ENCODE results near the gene TEX26.

Gene TEX26

DNA sequence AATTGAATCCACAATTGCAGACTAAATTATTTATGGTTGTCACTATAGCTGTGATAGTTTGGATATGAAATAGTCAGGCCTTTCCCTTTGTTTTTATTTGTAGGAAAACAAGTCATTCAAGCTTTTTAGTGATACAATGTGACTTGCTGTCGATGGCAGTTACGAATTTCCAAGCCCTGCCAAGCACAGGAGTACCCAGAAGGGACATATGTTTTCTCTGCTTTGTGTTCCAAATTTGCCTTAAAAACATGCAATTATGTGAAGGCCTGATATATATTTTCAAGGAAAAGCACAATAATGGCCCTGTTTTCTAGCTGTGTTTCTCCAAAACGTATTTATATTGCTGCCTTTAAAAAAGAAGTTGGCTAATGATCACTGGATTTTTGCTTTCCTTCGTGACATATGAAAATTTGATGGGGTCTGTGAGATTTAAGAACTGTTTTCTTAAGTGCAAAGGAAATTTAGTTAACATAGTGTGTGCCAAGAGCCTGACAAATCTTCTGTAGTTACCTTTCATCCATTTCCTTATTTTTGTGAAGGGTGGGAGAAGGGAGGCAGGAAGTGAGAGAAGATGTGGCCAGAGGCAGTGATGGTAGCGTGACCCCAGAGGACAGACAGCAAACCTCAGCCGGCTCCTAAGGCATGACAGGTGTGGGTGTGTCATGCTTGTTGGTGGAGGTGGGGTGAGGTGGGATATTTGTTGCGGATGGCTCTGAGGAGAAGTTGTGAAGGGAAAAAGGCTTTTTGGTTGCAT, 79.6 kb downstream of the TEX26 start:
- no peak for DNase-seq (ENCODE audit: low read depth in 2 of 2)

DNA sequence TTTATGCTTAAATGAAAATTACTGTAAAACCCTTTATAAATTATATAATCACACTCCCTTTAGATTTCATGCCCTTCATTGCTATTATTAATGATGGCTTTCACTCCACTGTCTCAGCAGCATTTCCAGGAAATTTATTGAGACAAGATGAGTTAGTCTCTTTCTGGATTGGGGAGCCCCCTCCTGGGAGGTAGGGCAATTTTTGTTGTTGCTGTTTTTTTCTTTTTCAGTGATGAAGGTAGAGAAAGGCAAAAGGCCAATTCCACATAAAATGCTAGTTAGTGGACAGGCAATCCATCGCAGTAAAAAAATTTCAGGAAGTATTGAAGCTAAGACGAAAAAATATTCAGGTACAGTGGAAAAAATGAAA, 80.2 kb downstream of the TEX26 start:
- no peak for DNase-seq (ENCODE audit: low read depth in 2 of 2)

GRCh38 chr13:31014456-31014855, 82.0 kb downstream of the TEX26 start:
- no peak for DNase-seq (ENCODE audit: low read depth in 2 of 2)

DNA sequence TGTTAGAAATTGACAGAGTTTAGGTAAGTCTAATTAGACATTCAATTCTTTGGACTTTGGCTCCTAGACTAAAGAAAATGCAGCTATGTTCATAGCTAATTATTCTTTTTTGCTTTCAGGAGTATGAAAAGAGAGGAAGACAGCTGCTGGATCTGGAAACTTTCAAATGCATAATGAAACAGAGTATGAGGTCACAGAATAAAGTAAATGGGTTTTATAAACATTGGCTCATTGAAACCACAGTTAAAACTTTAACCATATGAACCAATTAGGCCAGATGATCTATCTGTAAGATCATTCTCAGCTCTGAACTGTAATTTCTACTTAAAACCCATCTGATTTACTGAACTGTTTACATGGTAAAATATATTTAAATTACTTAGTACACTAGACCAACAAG, 82.7 kb downstream of the TEX26 start:
- DNase-seq (ENCODE audit: low read depth in 2 of 2) = no peak

GRCh38 chr13:31016342-31017325, 84.2 kb downstream of the TEX26 start:
- no peak for DNase-seq (ENCODE audit: low read depth in 2 of 2)

DNA sequence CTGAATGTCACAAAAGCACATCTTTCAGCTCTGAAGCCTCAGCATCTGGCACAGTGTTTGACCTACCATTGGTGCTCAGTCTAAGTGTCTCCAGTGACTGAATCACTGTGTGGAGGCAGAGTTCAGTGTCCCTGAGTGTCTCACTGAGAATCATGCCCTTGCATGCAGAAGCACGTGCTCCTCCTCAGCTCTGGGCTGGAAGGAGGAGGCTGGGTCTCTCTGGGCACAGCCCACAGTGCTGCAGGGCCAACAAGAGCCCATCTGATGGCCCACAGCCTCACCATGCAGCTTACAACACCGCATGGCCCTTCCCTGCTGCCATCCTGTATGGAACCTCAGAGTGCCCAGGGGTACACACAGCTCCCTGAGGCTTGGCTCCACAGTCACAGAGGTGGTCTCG, 86.1 kb downstream of the TEX26 start:
- DNase-seq (ENCODE audit: low read depth in 2 of 2) = no peak

DNA sequence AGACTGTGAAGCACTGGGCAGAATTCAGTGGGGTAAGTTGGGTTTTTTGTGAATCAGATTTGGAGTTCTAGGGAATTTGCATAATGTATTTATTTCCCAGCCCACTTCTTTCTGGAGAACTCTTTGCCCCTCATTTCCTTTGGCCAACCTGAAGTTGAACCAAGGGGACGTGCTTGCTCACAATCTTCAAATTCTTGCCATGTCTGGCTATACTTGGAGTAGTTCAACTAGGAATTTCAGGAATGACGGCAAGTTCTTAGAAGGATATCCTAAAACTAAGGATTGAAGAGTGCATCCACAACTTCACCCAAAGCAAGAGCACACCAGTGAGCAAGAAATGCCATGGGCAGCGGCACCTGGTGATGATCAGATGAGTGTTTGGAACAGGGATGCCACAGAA, 88.5 kb downstream of the TEX26 start:
- no peak for DNase-seq (ENCODE audit: low read depth in 2 of 2)

GRCh38 chr13:31022288-31022895, 89.9 kb downstream of the TEX26 start:
- no peak for DNase-seq (ENCODE audit: low read depth in 2 of 2)

DNA sequence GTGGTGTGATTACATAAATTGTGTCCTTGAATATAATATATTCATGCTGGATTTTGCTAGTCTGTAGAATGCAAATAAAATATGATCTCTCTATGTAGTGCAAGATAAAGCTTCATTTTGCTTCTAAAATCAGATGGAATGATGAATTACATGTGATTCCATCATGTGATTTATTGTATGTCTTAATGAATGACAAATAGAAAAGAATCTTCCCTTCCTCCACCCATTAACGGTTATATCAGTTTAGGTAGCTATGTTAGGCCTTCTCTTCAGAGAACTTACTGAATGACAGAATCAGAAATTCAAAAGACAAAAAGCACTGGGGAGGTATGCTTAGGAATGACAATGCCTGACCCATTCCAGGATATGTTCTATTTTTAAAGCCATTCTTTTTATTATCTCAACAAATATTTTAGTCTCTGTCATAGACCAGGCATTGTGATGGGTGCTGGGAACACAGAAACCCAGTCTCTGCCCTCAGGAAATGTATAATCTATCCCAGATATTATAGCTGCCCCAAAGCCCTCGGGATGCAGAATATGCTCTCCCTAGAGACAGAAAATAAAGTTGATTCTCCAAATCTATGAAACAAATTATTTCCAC, 90.6 kb downstream of the TEX26 start:
- no peak for DNase-seq (ENCODE audit: low read depth in 2 of 2)
